ENCODE results near the gene RTTN. TPM values are rescaled to one million over a fixed set of nuclear protein-coding genes. Genes with fewer than 3 reads are reported as not detected.

The RTTN gene
- total and polyA plus RNA-seq, 2 of the 4 experiments (the other 2 are of a cell fraction): 5.8 to 19.9 TPM

GRCh38 chr18:70188113-70188512 is 17.4 kb downstream of the RTTN start:
- POLR2A ChIA-PET (ENCODE audit: unreplicated experiment): interaction anchor here (0.6 kb wide), 1 partner anchor 146 kb away, joined by 5 read pairs; no protein-coding TSS in a partner anchor
- dilution Hi-C loops (cut with HindIII; ENCODE audit: low sequenced_read_pairs, unreplicated experiment): loop anchor here (25.0 kb wide), 1 partner anchor 249 kb away; no protein-coding TSS in a partner anchor

More at GRCh38 chr18:70188113-70188512, 17.4 kb downstream of the RTTN start:
- no TSS peak for BruUV-seq (replicated peaks)
- peak overlapping the region; percentile 79 for H2BK5ac ChIP-seq (ENCODE audit: low read depth, low read length, poor library complexity, severe bottlenecking)
- H3K79me1 ChIP-seq (ENCODE audit: low read depth in 1 of 2, low read length in 2 of 2): peaks cover 2 to 10% of the 10 kb centered on the region in 2 experiments; a peak in 3 of 4 replicates
- no peak overlapping the region for H2BK120ac ChIP-seq (ENCODE audit: low read depth, low read length)
- no peak overlapping the region for H3K9ac ChIP-seq (ENCODE audit: low read depth, low read length)
- H4K20me1 ChIP-seq (ENCODE audit: insufficient read depth, low read length): no peaks in the 10 kb centered on the region
- no peak overlapping the region for H4K91ac ChIP-seq (ENCODE audit: insufficient read depth, low read depth, low read length)
- TF ChIP-seq CEBPB (IDR thresholded peaks at IDR 0.05; ENCODE audit: low read depth, low read length) (peak; percentile 85), MXI1 (IDR thresholded peaks at IDR 0.05; ENCODE audit: borderline replicate concordance, low read depth, low read length) (no peak)
- H2AK5ac ChIP-seq (ENCODE audit: low read depth, low read length): no peak overlapping the region
- DNase-seq: peak; percentile 44
- H3K27ac ChIP-seq (ENCODE audit: insufficient read depth, low read length): no peak overlapping the region
- no peak overlapping the region for H3K18ac ChIP-seq (ENCODE audit: low read depth, low read length)
- no peak overlapping the region for H2BK15ac ChIP-seq (ENCODE audit: low read depth, low read length)
- no peak overlapping the region for H3K4ac ChIP-seq (ENCODE audit: low read depth, low read length)
- H3K4me1 ChIP-seq (ENCODE audit: control insufficient read depth, insufficient read depth, low read length): peaks cover 3% of the 10 kb centered on the region; the same call in 1 of the 2 replicates
- no peak overlapping the region for H3K4me3 ChIP-seq (ENCODE audit: insufficient read depth, low read depth, low read length)
- 0 out of 2 replicates have a peak, but pooled peaks cover under 1% of the 10 kb centered on the region for H3K9me1 ChIP-seq (ENCODE audit: insufficient read depth, low read length)
- no peak overlapping the region for H3K23ac ChIP-seq (ENCODE audit: low read depth, low read length)
- no peak overlapping the region for H3K14ac ChIP-seq (replicated peaks; ENCODE audit: low read depth, low read length)
- H2AFZ ChIP-seq (replicated peaks; ENCODE audit: low read length, poor library complexity): no peak overlapping the region
- H4K8ac ChIP-seq (ENCODE audit: low read depth in 2 of 2, low read length in 2 of 2): no peak overlapping the region
- peak; percentile 64 for ATAC-seq (ENCODE audit: low read depth)
- in situ Hi-C loops (cut with MboI; ENCODE audit: low sequenced_read_pairs): no loop called here
- H3K27me3 ChIP-seq (ENCODE audit: control insufficient read depth, insufficient read depth, low read length): no peaks in the 10 kb centered on the region
- CTCF ChIA-PET: interaction anchor here (1.9 kb wide), 1 partner anchor 246 kb away, joined by 5 read pairs; no protein-coding TSS in a partner anchor
- intact Hi-C loops (cut with micrococcal nuclease): no loop called here
- no peak overlapping the region for H2BK20ac ChIP-seq (ENCODE audit: low read depth, low read length)
- peaks cover 4% of the 10 kb centered on the region for H3K36me3 ChIP-seq (ENCODE audit: control insufficient read depth, insufficient read depth, low read length)
- H4K5ac ChIP-seq (ENCODE audit: low read depth, low read length): no peak overlapping the region
- peak overlapping the region; percentile 53; the same call in 1 of the 2 replicates for H3K4me2 ChIP-seq (ENCODE audit: low read depth, low read length)
- no peak overlapping the region for H2AK9ac ChIP-seq (replicated peaks; ENCODE audit: low read depth, low read length, poor library complexity)
- H3K9me3 ChIP-seq (ENCODE audit: control insufficient read depth, insufficient read depth, low read length): no peaks in the 10 kb centered on the region
- no peak overlapping the region for H3K56ac ChIP-seq (ENCODE audit: extremely low read depth, insufficient read depth, low read length)
